ENCODE results near the gene FAM161B. TPM values are rescaled to one million over a fixed set of nuclear protein-coding genes. Genes with fewer than 3 reads are reported as not detected.

The FAM161B gene
- total RNA-seq, 1 donor from 2014 or later: 0.13 TPM

GRCh38 chr14:73937012-73937411 lies 12.9 kb downstream of the FAM161B start:
- Histone ChIP-seq H4K20me1 (ENCODE audit: low read depth) (no peaks in the 10 kb centered on the region), H3K79me2 (ENCODE audit: low read depth) (no peaks in the 10 kb centered on the region), H3K4me1 (no peaks in the 10 kb centered on the region), H3K9ac (no peak overlapping the region), H3K36me3 (no peaks in the 10 kb centered on the region), H3K4me2 (no peak overlapping the region), H3K9me3 (ENCODE audit: low read depth) (no peaks in the 10 kb centered on the region), H3K27me3 (no peaks in the 10 kb centered on the region), H2AFZ (replicated peaks) (no peak overlapping the region), H3K27ac (no peak overlapping the region), H3K4me3 (no peak overlapping the region), H3F3A (ENCODE audit: low read depth) (peaks cover 5% of the 10 kb centered on the region)
- H3K9me3 Mint-ChIP-seq: no peaks in the 10 kb centered on the region
- H3K4me3 Mint-ChIP-seq: no peak overlapping the region
- DNase-seq (ENCODE audit: low spot score): no peak
- no peak overlapping the region for H3K27ac Mint-ChIP-seq
- H3K27me3 Mint-ChIP-seq (ENCODE audit: insufficient read depth, low read depth): no peaks in the 10 kb centered on the region
- TF ChIP-seq CTCF (IDR thresholded peaks at IDR 0.05): no peak
- no peak for TF ChIP-seq EZH2phosphoT487 (IDR thresholded peaks at IDR 0.05)
- no peak for TF ChIP-seq EZH2 (IDR thresholded peaks at IDR 0.05)
- H3K4me1 Mint-ChIP-seq: no peaks in the 10 kb centered on the region
- peaks cover 7% of the 10 kb centered on the region for H3K36me3 Mint-ChIP-seq

- no peaks in the 10 kb centered on the region for H3K27me3 ChIP-seq
- no peak overlapping the region for H3K4me3 ChIP-seq
- H3K36me3 ChIP-seq: no peaks in the 10 kb centered on the region
- no peaks in the 10 kb centered on the region for H3K27me3 Mint-ChIP-seq (ENCODE audit: insufficient read depth, low read depth)
- H4K20me1 ChIP-seq (ENCODE audit: low read depth): no peaks in the 10 kb centered on the region
- no peaks in the 10 kb centered on the region for H3K79me2 ChIP-seq (ENCODE audit: low read depth)
- H2AFZ ChIP-seq (replicated peaks): no peak overlapping the region
- peak overlapping the region; percentile 20 for H3K27ac ChIP-seq
- no peaks in the 10 kb centered on the region for H3K4me1 Mint-ChIP-seq
- no peaks in the 10 kb centered on the region for H3K4me1 ChIP-seq
- H3K4me2 ChIP-seq: no peak overlapping the region
- H3F3A ChIP-seq (ENCODE audit: low read depth): peaks cover 5% of the 10 kb centered on the region
- H3K9ac ChIP-seq: no peak overlapping the region
- peaks cover 7% of the 10 kb centered on the region for H3K36me3 Mint-ChIP-seq
- DNase-seq (ENCODE audit: low spot score): no peak
- H3K9me3 ChIP-seq (ENCODE audit: low read depth): no peaks in the 10 kb centered on the region
- TF ChIP-seq EZH2phosphoT487 (IDR thresholded peaks at IDR 0.05) (no peak), EZH2 (IDR thresholded peaks at IDR 0.05) (no peak), CTCF (IDR thresholded peaks at IDR 0.05) (no peak)
- no peak overlapping the region for H3K27ac Mint-ChIP-seq
- no peaks in the 10 kb centered on the region for H3K9me3 Mint-ChIP-seq
- H3K4me3 Mint-ChIP-seq: no peak overlapping the region
These were observed 13.3 kb downstream of the FAM161B start for GRCh38 chr14:73936548-73936947.

- no peaks in the 10 kb centered on the region for H4K20me1 ChIP-seq (ENCODE audit: low read depth)
- H3K4me2 ChIP-seq: no peak overlapping the region
- no peaks in the 10 kb centered on the region for H3K9me3 ChIP-seq (ENCODE audit: low read depth)
- H3K27me3 Mint-ChIP-seq (ENCODE audit: insufficient read depth, low read depth): no peaks in the 10 kb centered on the region
- H3K36me3 Mint-ChIP-seq: peaks cover 7% of the 10 kb centered on the region
- H3K4me1 Mint-ChIP-seq: no peaks in the 10 kb centered on the region
- DNase-seq (ENCODE audit: low spot score): no peak
- no peak overlapping the region for H3K27ac Mint-ChIP-seq
- no peak overlapping the region for H2AFZ ChIP-seq (replicated peaks)
- no peaks in the 10 kb centered on the region for H3K27me3 ChIP-seq
- no peak overlapping the region for H3K27ac ChIP-seq
- H3K9me3 Mint-ChIP-seq: no peaks in the 10 kb centered on the region
- peaks cover 5% of the 10 kb centered on the region for H3F3A ChIP-seq (ENCODE audit: low read depth)
- no peaks in the 10 kb centered on the region for H3K4me1 ChIP-seq
- peak; percentile 20 for TF ChIP-seq CTCF (IDR thresholded peaks at IDR 0.05)
- TF ChIP-seq EZH2phosphoT487 (IDR thresholded peaks at IDR 0.05): no peak
- no peak for TF ChIP-seq EZH2 (IDR thresholded peaks at IDR 0.05)
- no peaks in the 10 kb centered on the region for H3K79me2 ChIP-seq (ENCODE audit: low read depth)
- H3K4me3 Mint-ChIP-seq: no peak overlapping the region
- no peak overlapping the region for H3K9ac ChIP-seq
- no peak overlapping the region for H3K4me3 ChIP-seq
- no peaks in the 10 kb centered on the region for H3K36me3 ChIP-seq
These were observed 14.2 kb downstream of the FAM161B start for GRCh38 chr14:73935666-73936065.

Measured in neural progenitor cell (in vitro differentiated cells).